WTC11 (cell line): ENCODE results near the gene COL27A1. TPM values are rescaled to one million over a fixed set of nuclear protein-coding genes. Genes with fewer than 3 reads are reported as not detected.

Source experiments
- ATAC-seq: fragments of 200-7000 bp; cut with Tn5 transposase; 2 replicates; pipeline ENCODE4 v1.10.0; 2021; ENCODE audit warnings: mild to moderate bottlenecking, moderate library complexity
- CTCF ChIA-PET: fragments of 300-600 bp; sonication (Branson Sonifier 250); formaldehyde crosslinking; loops from one replicate; lab custom pipeline; 2021; ENCODE audit warnings: antibody characterized with exemption; lab: Charles Lee
- POLR2A ChIA-PET: fragments of 350-600 bp; sonication (Branson Sonifier 250); formaldehyde crosslinking; loops from one replicate; lab custom pipeline; 2021; ENCODE audit warnings: antibody characterized with exemption; lab: Charles Lee
- DNase-seq: peaks from one replicate; pipeline ENCODE4 v3.0.0; 2021; ENCODE audit warnings: low spot score
- H3K27ac Mint-ChIP-seq: 2 replicates; pipeline ENCODE4 v1.8.0; 2021; ENCODE audit warnings: mixed read lengths
- H3K27me3 Mint-ChIP-seq: 2 replicates; pipeline ENCODE4 v1.8.0; 2021; ENCODE audit warnings: low read depth, mild to moderate bottlenecking, moderate library complexity, mixed read lengths
- H3K36me3 Mint-ChIP-seq: 2 replicates; pipeline ENCODE4 v1.8.0; 2021; ENCODE audit warnings: mixed read lengths
- H3K4me1 Mint-ChIP-seq: 2 replicates; pipeline ENCODE4 v1.8.0; 2022; ENCODE audit warnings: mixed read lengths
- H3K4me3 Mint-ChIP-seq: 2 replicates; pipeline ENCODE4 v1.8.0; 2021; ENCODE audit warnings: mild to moderate bottlenecking, moderate library complexity, mixed read lengths
- H3K9me3 Mint-ChIP-seq: 2 replicates; pipeline ENCODE4 v1.8.0; 2021; ENCODE audit warnings: mixed read lengths
- ATF3 ChIP-seq: sonication (generic); formaldehyde crosslinking; conservative IDR thresholded peaks from 2 replicates; pipeline ENCODE4 v1.8.1; 2022; ENCODE audit warnings: mild to moderate bottlenecking, missing genetic modification reagents
- CTCF ChIP-seq: fragments of 200-600 bp; IDR thresholded peaks from 2 replicates; pipeline ENCODE4 v1.8.0; 2022; ENCODE audit warnings: antibody characterized with exemption
- ESRRA ChIP-seq: sonication (generic); formaldehyde crosslinking; IDR thresholded peaks from 2 replicates; pipeline ENCODE4 v1.8.1; 2022; ENCODE audit warnings: mild to moderate bottlenecking, missing genetic modification reagents, borderline replicate concordance
- FOXJ3 ChIP-seq: sonication (generic); formaldehyde crosslinking; IDR thresholded peaks from 2 replicates; pipeline ENCODE4 v1.9.0; 2021; ENCODE audit warnings: missing genetic modification reagents, mild to moderate bottlenecking, borderline replicate concordance
- FOXK1 ChIP-seq: sonication (generic); formaldehyde crosslinking; IDR thresholded peaks from 2 replicates; pipeline ENCODE4 v1.8.0; 2022; ENCODE audit warnings: mild to moderate bottlenecking, moderate library complexity, missing genetic modification reagents
- GABPB1 ChIP-seq: sonication (generic); formaldehyde crosslinking; IDR thresholded peaks from 2 replicates; pipeline ENCODE4 v1.8.1; 2023; ENCODE audit warnings: mild to moderate bottlenecking, missing genetic modification reagents
- GRHL2 ChIP-seq: fragments of 250-450 bp; sonication (Bioruptor Pico); IDR thresholded peaks from 2 replicates; pipeline ENCODE4 v1.8.0; 2022; ENCODE audit warnings: mild to moderate bottlenecking, moderate library complexity; ENCODE audit not compliant: insufficient replicate concordance, severe bottlenecking
- GTF2I ChIP-seq: fragments of 250-450 bp; sonication (Bioruptor Pico); conservative IDR thresholded peaks from 2 replicates; pipeline ENCODE4 v1.4.0; 2021; ENCODE audit warnings: mild to moderate bottlenecking
- HMGXB4 ChIP-seq: sonication (generic); formaldehyde crosslinking; IDR thresholded peaks from 2 replicates; pipeline ENCODE4 v1.8.1; 2023; ENCODE audit warnings: mild to moderate bottlenecking, moderate library complexity, missing genetic modification reagents
- MXD4 ChIP-seq: fragments of 250-450 bp; sonication (Bioruptor Pico); IDR thresholded peaks from 2 replicates; pipeline ENCODE4 v1.8.0; 2021; ENCODE audit warnings: mild to moderate bottlenecking, moderate library complexity, borderline replicate concordance
- NR1H2 ChIP-seq: sonication (generic); formaldehyde crosslinking; IDR thresholded peaks from 2 replicates; pipeline ENCODE4 v1.9.0; 2021; ENCODE audit warnings: mild to moderate bottlenecking, moderate library complexity, missing genetic modification reagents
- NR3C1 ChIP-seq: sonication (generic); formaldehyde crosslinking; conservative IDR thresholded peaks from 2 replicates; pipeline ENCODE4 v1.8.1; 2023; ENCODE audit warnings: low read depth, mild to moderate bottlenecking, missing genetic modification reagents
- PREB ChIP-seq: sonication (generic); formaldehyde crosslinking; IDR thresholded peaks from 2 replicates; pipeline ENCODE4 v1.8.1; 2022; ENCODE audit warnings: mild to moderate bottlenecking, missing genetic modification reagents, moderate library complexity, borderline replicate concordance
- RORB ChIP-seq: fragments of 250-450 bp; sonication (Bioruptor Pico); IDR thresholded peaks from 2 replicates; pipeline ENCODE4 v1.9.0; 2021; ENCODE audit warnings: mild to moderate bottlenecking
- SP1 ChIP-seq: sonication (generic); formaldehyde crosslinking; conservative IDR thresholded peaks from 2 replicates; pipeline ENCODE4 v1.8.1; 2022; ENCODE audit warnings: missing genetic modification reagents
- ZNF232 ChIP-seq: sonication (generic); formaldehyde crosslinking; IDR thresholded peaks from 2 replicates; pipeline ENCODE4 v1.8.0; 2022; ENCODE audit warnings: mild to moderate bottlenecking, missing genetic modification reagents
- ZNF425 ChIP-seq: fragments of 250-450 bp; sonication (Bioruptor Pico); conservative IDR thresholded peaks from 2 replicates; pipeline ENCODE4 v1.9.0; 2021; ENCODE audit warnings: mild to moderate bottlenecking
- ZNF532 ChIP-seq: fragments of 250-450 bp; sonication (Bioruptor Pico); IDR thresholded peaks from 2 replicates; pipeline ENCODE4 v1.9.0; 2021; ENCODE audit warnings: mild to moderate bottlenecking, borderline replicate concordance
- total RNA-seq: library from RNA; stranded (reverse); gene quantifications from 3 replicates; pipeline ENCODE4 v1.2.3, GENCODE V29; 2021

Gene COL27A1
- total RNA-seq, 1 experiment from 2014 or later = 47.5 TPM

GRCh38 chr9:114157516-114158176 is 2.3 kb downstream of the COL27A1 start (continued):
- TF ChIP-seq FOXK1 (CRISPR knock-in tag) = no peak
- TF ChIP-seq HMGXB4 = no peak
- no peak for TF ChIP-seq FOXJ3
- TF ChIP-seq NR1H2 (CRISPR knock-in tag) = no peak
- TF ChIP-seq GRHL2 (CRISPR knock-in tag) = no peak
- TF ChIP-seq ZNF532 = no peak
- TF ChIP-seq GTF2I (CRISPR knock-in tag) = no peak
- TF ChIP-seq ESRRA = no peak
- TF ChIP-seq PREB (CRISPR knock-in tag) = no peak
- no peak for TF ChIP-seq RORB

GRCh38 chr9:114158482-114159130 is 3.3 kb downstream of the COL27A1 start:
- peaks cover 37% of the 10 kb centered on the region for H3K4me1 Mint-ChIP-seq
- no peaks in the 10 kb centered on the region for H3K9me3 Mint-ChIP-seq
- H3K4me3 Mint-ChIP-seq = no peak overlapping the region
- ChIA-PET CTCF (interaction anchor here (1.4 to 3.9 kb wide), 3 partner anchors 50 to 133 kb away, joined by 3 to 27 read pairs (median 7); no protein-coding TSS in a partner anchor), POLR2A (no interaction called here)
- H3K27ac Mint-ChIP-seq = no peak overlapping the region
- TF ChIP-seq SP1 (CRISPR knock-in tag) = no peak
- H3K27me3 Mint-ChIP-seq = peaks cover 27% of the 10 kb centered on the region
- DNase-seq (no peak), ATAC-seq (no peak)
- H3K36me3 Mint-ChIP-seq = no peaks in the 10 kb centered on the region

- Mint-ChIP-seq H3K27ac (no peak overlapping the region), H3K9me3 (no peaks in the 10 kb centered on the region), H3K4me3 (no peak overlapping the region), H3K4me1 (peaks cover 37% of the 10 kb centered on the region), H3K27me3 (peaks cover 17% of the 10 kb centered on the region), H3K36me3 (no peaks in the 10 kb centered on the region)
- ChIA-PET POLR2A (no interaction called here), CTCF (interaction anchor here (1.7 to 3.9 kb wide), 2 partner anchors 51 to 131 kb away, joined by 6 to 27 read pairs; no protein-coding TSS in a partner anchor)
- ATAC-seq (no peak), DNase-seq (no peak)
- TF ChIP-seq GABPB1 (CRISPR knock-in tag) = no peak
- TF ChIP-seq MXD4 (CRISPR knock-in tag) = no peak
- no peak for TF ChIP-seq ATF3 (CRISPR knock-in tag)
- no peak for TF ChIP-seq CTCF
- TF ChIP-seq ESRRA = no peak
- TF ChIP-seq HMGXB4 = no peak
- no peak for TF ChIP-seq NR3C1
- TF ChIP-seq ZNF232 = no peak
- TF ChIP-seq ZNF425 (CRISPR knock-in tag) = no peak
Observed at GRCh38 chr9:114159691-114160090, 4.4 kb downstream of the COL27A1 start.
